H1 (cell line): ENCODE measurements around the gene MDFIC2. TPM values are rescaled to one million over a fixed set of nuclear protein-coding genes. Genes with fewer than 3 reads are reported as not detected.

Experiments
- CTCF ChIA-PET: fragments of 300-600 bp; sonication (Branson Sonifier 250); formaldehyde crosslinking; loops from one replicate; lab custom pipeline; 2021; ENCODE audit not compliant: partially characterized antibody; lab: Charles Lee
- POLR2A ChIA-PET: fragments of 300-600 bp; sonication (Branson Sonifier 250); formaldehyde crosslinking; loops from one replicate; lab custom pipeline; 2021; ENCODE audit warnings: inconsistent platforms; ENCODE audit not compliant: partially characterized antibody; lab: Charles Lee
- DNase-seq, 2 experiments: peaks; one replicate each; pipeline versions ENCODE4 v3.0.0 to v3.0.0-alpha.2; 2010 to 2022; ENCODE audit warnings: low spot score in 2 of 2, low read depth in 1 of 2, mixed read lengths in 1 of 2
- FAIRE-seq: peaks from 2 replicates; lab custom pipeline; 2011; peaks lifted over from hg19 to GRCh38; lab: Jason Lieb, UNC
- H2AFZ ChIP-seq: 2 replicates; pipeline ENCODE4 v1.8.1; 2012; ENCODE audit warnings: low read length, inconsistent platforms
- H2AK5ac ChIP-seq: 2 replicates; pipeline ENCODE4 v1.6.1; 2013; ENCODE audit warnings: low read depth, low read length
- H2BK120ac ChIP-seq: replicated peaks from 2 replicates; pipeline ENCODE3; 2013; ENCODE audit warnings: low read depth, low read length, inconsistent platforms
- H2BK12ac ChIP-seq: 2 replicates; pipeline ENCODE4 v1.6.1; 2013; ENCODE audit warnings: low read depth, low read length
- H2BK15ac ChIP-seq: 2 replicates; pipeline ENCODE4 v1.6.1; 2013; ENCODE audit warnings: low read length
- H2BK20ac ChIP-seq: 2 replicates; pipeline ENCODE4 v1.6.1; 2013; ENCODE audit warnings: low read length
- H2BK5ac ChIP-seq: 2 replicates; pipeline ENCODE4 v1.6.1; 2013; ENCODE audit warnings: low read depth, low read length
- H3K14ac ChIP-seq: 2 replicates; pipeline ENCODE4 v1.6.1; 2013; ENCODE audit warnings: inconsistent platforms; ENCODE audit not compliant: insufficient read length
- H3K18ac ChIP-seq: 2 replicates; pipeline ENCODE4 v1.6.1; 2013; ENCODE audit warnings: low read length; ENCODE audit errors: extremely low read depth
- H3K23ac ChIP-seq: 2 replicates; pipeline ENCODE4 v1.6.1; 2013; ENCODE audit warnings: inconsistent platforms; ENCODE audit not compliant: insufficient read length
- H3K23me2 ChIP-seq: 2 replicates; pipeline ENCODE4 v1.6.1; 2013; ENCODE audit warnings: low read depth, low read length
- H3K27ac ChIP-seq: 2 replicates; pipeline ENCODE4 v1.6.1; 2011; ENCODE audit warnings: low read depth, low read length, inconsistent platforms
- H3K27me3 ChIP-seq, 4 experiments: replicated peaks in 1 of 4; 1 replicate in 1 of 4; 2 replicates in 3 of 4; pipeline versions ENCODE4 v1.6.1 to v1.8.1; 2011 to 2013; ENCODE audit warnings: low read length in 3 of 4, mild to moderate bottlenecking in 3 of 4, inconsistent platforms in 2 of 4, mixed read lengths in 2 of 4, moderate library complexity in 1 of 4; ENCODE audit not compliant: control insufficient read depth in 3 of 4, insufficient read depth in 3 of 4; ENCODE audit errors: extremely low read depth in 1 of 4
- H3K36me3 ChIP-seq, 4 experiments: 2 replicates each; pipeline versions ENCODE4 v1.6.1 to v1.8.1; 2011 to 2013; ENCODE audit warnings: mild to moderate bottlenecking in 4 of 4, low read length in 3 of 4, moderate library complexity in 2 of 4, control low read depth in 1 of 4, inconsistent platforms in 1 of 4; ENCODE audit not compliant: insufficient read depth in 4 of 4, control insufficient read depth in 2 of 4
- H3K4ac ChIP-seq: replicated peaks from 2 replicates; pipeline ENCODE3; 2013; ENCODE audit warnings: low read length, low read depth, mixed read lengths, inconsistent platforms; ENCODE audit not compliant: insufficient read length
- H3K4me1 ChIP-seq, 4 experiments: replicated peaks in 1 of 4; 1 replicate in 1 of 4; 2 replicates in 3 of 4; pipeline versions ENCODE4 v1.6.1 to v1.8.1; 2011 to 2013; ENCODE audit warnings: low read length in 3 of 4, inconsistent platforms in 2 of 4, mixed read lengths in 1 of 4; ENCODE audit not compliant: insufficient read depth in 4 of 4, control insufficient read depth in 3 of 4
- H3K4me2 ChIP-seq, 2 experiments: 2 replicates each; pipeline versions ENCODE4 v1.6.1 to v1.8.1; 2011 to 2013; ENCODE audit warnings: low read depth in 2 of 2, low read length in 2 of 2, control low read depth in 1 of 2, inconsistent platforms in 1 of 2, mild to moderate bottlenecking in 1 of 2; ENCODE audit not compliant: insufficient read depth in 1 of 2
- H3K4me3 ChIP-seq, 4 experiments: fragments of 200-600, 300-600 bp in 1 of 4; sonication (generic), shearing (Covaris generic), sonication (Bioruptor Twin) in 1 of 4; 2 replicates each; pipeline versions ENCODE4 v1.5.1 to v1.8.1; 2011 to 2016; ENCODE audit warnings: low read length in 4 of 4, low read depth in 3 of 4, control low read depth in 2 of 4, inconsistent platforms in 2 of 4, mild to moderate bottlenecking in 2 of 4, mixed read lengths in 1 of 4, moderate library complexity in 1 of 4; ENCODE audit not compliant: insufficient read depth in 2 of 4; ENCODE audit errors: extremely low read depth in 1 of 4
- H3K56ac ChIP-seq: replicated peaks from 2 replicates; pipeline ENCODE3; 2013; ENCODE audit warnings: low read depth, mild to moderate bottlenecking, mixed read lengths, low read length, inconsistent platforms; ENCODE audit not compliant: insufficient read length
- H3K79me1 ChIP-seq: 2 replicates; pipeline ENCODE4 v1.6.1; 2013; ENCODE audit warnings: low read depth, low read length, control low read depth
- H3K79me2 ChIP-seq, 2 experiments: 2 replicates each; pipeline versions ENCODE4 v1.6.1 to v1.8.1; 2012 to 2013; ENCODE audit warnings: low read length in 2 of 2, mild to moderate bottlenecking in 2 of 2, inconsistent platforms in 1 of 2; ENCODE audit not compliant: insufficient read depth in 2 of 2, control insufficient read depth in 1 of 2
- H3K9ac ChIP-seq, 4 experiments: replicated peaks in 1 of 4; 1 replicate in 1 of 4; 2 replicates in 3 of 4; pipeline versions ENCODE4 v1.6.1 to v1.8.1; 2011 to 2013; ENCODE audit warnings: low read depth in 3 of 4, low read length in 3 of 4, control low read depth in 2 of 4, mild to moderate bottlenecking in 2 of 4, moderate library complexity in 2 of 4, inconsistent platforms in 1 of 4; ENCODE audit errors: extremely low read depth in 1 of 4
- H3K9me3 ChIP-seq, 2 experiments: 2 replicates each; pipeline versions ENCODE4 v1.6.1 to v1.8.1; 2012 to 2013; ENCODE audit warnings: mild to moderate bottlenecking in 2 of 2, moderate library complexity in 2 of 2, control low read depth in 1 of 2, inconsistent platforms in 1 of 2, low read depth in 1 of 2, low read length in 1 of 2, mixed read lengths in 1 of 2; ENCODE audit not compliant: insufficient read depth in 2 of 2
- H4K20me1 ChIP-seq, 2 experiments: replicated peaks in 1 of 2; 2 replicates each; pipeline versions ENCODE3 to v1.8.1; 2011 to 2013; ENCODE audit warnings: inconsistent platforms in 2 of 2, low read length in 2 of 2, mild to moderate bottlenecking in 1 of 2; ENCODE audit not compliant: insufficient read depth in 2 of 2, control insufficient read depth in 1 of 2
- H4K5ac ChIP-seq: 2 replicates; pipeline ENCODE4 v1.6.1; 2013; ENCODE audit warnings: low read length, low read depth, mixed read lengths, inconsistent platforms; ENCODE audit not compliant: insufficient read length
- H4K8ac ChIP-seq: 2 replicates; pipeline ENCODE4 v1.8.0; 2013; ENCODE audit warnings: mild to moderate bottlenecking, moderate library complexity, low read length, inconsistent platforms; ENCODE audit not compliant: insufficient read depth; ENCODE audit errors: extremely low read depth
- H4K91ac ChIP-seq: replicated peaks from 2 replicates; pipeline ENCODE3; 2013; ENCODE audit warnings: low read length, mixed read lengths, inconsistent platforms; ENCODE audit not compliant: insufficient read length
- CEBPB ChIP-seq: IDR thresholded peaks from 2 replicates; pipeline ENCODE4 v1.6.1; 2012; ENCODE audit warnings: low read depth, low read length
- CHD1 ChIP-seq: IDR thresholded peaks from 2 replicates; pipeline ENCODE4 v1.6.1; 2012; ENCODE audit warnings: low read depth, low read length, improper control_type of control experiment
- CHD2 ChIP-seq: IDR thresholded peaks from 2 replicates; pipeline ENCODE4 v1.6.1; 2012; ENCODE audit warnings: low read length, improper control_type of control experiment
- EZH2 ChIP-seq: fragments of 200-600 bp; sonication (generic); IDR thresholded peaks from 2 replicates; pipeline ENCODE4 v1.7.1; 2012; ENCODE audit warnings: low read depth, mild to moderate bottlenecking, moderate library complexity, low read length, inconsistent platforms; ENCODE audit not compliant: severe bottlenecking
- GTF2F1 ChIP-seq: IDR thresholded peaks from 2 replicates; pipeline ENCODE4 v1.6.1; 2012; ENCODE audit warnings: low read depth, low read length, improper control_type of control experiment, borderline replicate concordance
- NANOG ChIP-seq: IDR thresholded peaks from 2 replicates; pipeline ENCODE4 v1.6.1; 2011; ENCODE audit warnings: low read length, low read depth, mild to moderate bottlenecking, inconsistent platforms; ENCODE audit not compliant: insufficient read depth, poor library complexity, severe bottlenecking
- POLR2AphosphoS5 ChIP-seq: IDR thresholded peaks from 2 replicates; pipeline ENCODE4 v1.6.1; 2011; ENCODE audit warnings: low read depth, low read length
- SP2 ChIP-seq: IDR thresholded peaks from 2 replicates; pipeline ENCODE4 v1.6.1; 2012; ENCODE audit warnings: mild to moderate bottlenecking, low read length, inconsistent platforms
- SRF ChIP-seq: IDR thresholded peaks from 2 replicates; pipeline ENCODE4 v1.6.1; 2011; ENCODE audit warnings: mild to moderate bottlenecking, low read depth, low read length, moderate library complexity
- TAF7 ChIP-seq: optimal IDR thresholded peaks from 2 replicates; pipeline ENCODE3; 2011; ENCODE audit warnings: low read depth, mild to moderate bottlenecking, inconsistent platforms, low read length, moderate library complexity, borderline replicate concordance
- TBP ChIP-seq: IDR thresholded peaks from 2 replicates; pipeline ENCODE4 v1.6.1; 2011; ENCODE audit warnings: low read depth, low read length, improper control_type of control experiment
- TCF12 ChIP-seq: IDR thresholded peaks from 2 replicates; pipeline ENCODE4 v1.6.1; 2011; ENCODE audit warnings: low read depth, mild to moderate bottlenecking, low read length
- WGBS, 2 experiments: shearing (Covaris generic) in 1 of 2; methylation state at CpG; one replicate each; pipeline versions ENCODE4 v1.1.6 to v1.1.7; 2013 to 2015; ENCODE audit warnings: low lambda C conversion rate in 2 of 2, mixed read lengths in 2 of 2, inconsistent platforms in 1 of 2, low coverage in 1 of 2, missing lambda C conversion rate in 1 of 2; ENCODE audit not compliant: insufficient replicate concordance in 2 of 2, insufficient coverage in 1 of 2, insufficient read length in 1 of 2; ENCODE audit errors: extremely low coverage in 1 of 2, missing lambda C conversion rate in 1 of 2; 5-methylcytosine and 5-hydroxymethylcytosine counted together
- polyA plus RNA-seq, 7 experiments: library from polyadenylated mRNA; depleted of rRNA in 3 of 7; stranded (reverse) in 5 of 7; unstranded in 2 of 7; fragments of >200 nt in 5 of 7; fragments of 200-250 nt in 2 of 7; gene quantifications; 1 replicate in 5 of 7; 2 replicates in 1 of 7; 4 replicates in 1 of 7; pipeline versions ENCODE4 v1.2.1 to v1.2.3, GENCODE V29; 2011 to 2013; ENCODE audit warnings: missing spikeins in 2 of 7, mixed read lengths in 2 of 7
- total RNA-seq: library from RNA; stranded (reverse); fragmentation: NEBNext Ultra II Directional; extraction: Animal tissue kit (Norgen Biotek cat#: 25700); gene quantifications from 2 replicates; pipeline ENCODE4 v1.2.1, GENCODE V29; 2021
- TF ChIP-seq, protein P1 (sequence below), 3 experiments: IDR thresholded peaks; 1 replicate in 2 of 3; 2 replicates in 1 of 3; pipeline versions ENCODE4 v1.5.1 to v1.6.1; 2011; ENCODE audit warnings: low read length in 3 of 3, mild to moderate bottlenecking in 3 of 3, inconsistent platforms in 2 of 3, low read depth in 1 of 3, moderate library complexity in 1 of 3; ENCODE audit not compliant: insufficient read depth in 1 of 3; ENCODE audit errors: control extremely low read depth in 1 of 3

Gene MDFIC2
- total and polyA plus RNA-seq, 2 of the 8 experiments (the other 6 are each of a cell fraction or from before 2014, with no cell fraction given) = not detected

DNA sequence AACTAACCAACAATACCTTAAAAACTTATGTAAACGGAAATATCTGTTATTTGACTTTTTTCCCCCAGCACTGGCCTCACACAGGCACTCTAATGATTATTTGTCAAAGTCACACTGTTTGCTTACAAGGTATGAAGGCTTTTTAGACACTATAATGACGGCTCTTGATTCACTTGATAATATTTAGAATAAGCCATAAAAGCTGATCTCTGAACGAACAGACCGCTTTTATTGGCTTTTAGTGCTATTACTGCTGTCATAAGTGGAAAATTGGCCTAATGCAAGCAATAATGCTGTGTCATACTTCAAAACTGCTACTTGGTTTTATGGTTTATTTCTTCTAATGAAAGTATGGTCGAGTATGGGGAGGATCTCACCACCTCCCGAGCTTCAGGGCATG, 35.1 kb downstream of the MDFIC2 start:
- H3K79me2 ChIP-seq = no peaks in the 10 kb centered on the region
- H3K4me1 ChIP-seq = peaks cover 0 to 5% (median 0%) of the 10 kb centered on the region in 4 experiments; a peak in 1 of 7 replicates
- no peaks in the 10 kb centered on the region for H3K9me3 ChIP-seq
- H3K36me3 ChIP-seq = no peaks in the 10 kb centered on the region
- H4K5ac ChIP-seq = no peak overlapping the region
- no peak overlapping the region for H3K23ac ChIP-seq
- no peaks in the 10 kb centered on the region for H4K20me1 ChIP-seq
- no peak overlapping the region for H2BK5ac ChIP-seq
- no peak overlapping the region for H3K4ac ChIP-seq
- no peaks in the 10 kb centered on the region for H3K79me1 ChIP-seq
- no peak for DNase-seq
- H2AK5ac ChIP-seq = no peak overlapping the region
- H4K8ac ChIP-seq = no peak overlapping the region
- H2AFZ ChIP-seq = no peak overlapping the region
- CTCF ChIA-PET = no interaction called here
- WGBS, 2 experiments = 94% methylated on average over 6 of the region's 6 CpGs; no CpG with 5 or more reads in 1 of the 2 experiments
- no peak overlapping the region for H2BK15ac ChIP-seq
- FAIRE-seq = no peak
- H3K4me3 ChIP-seq = no peak overlapping the region
- no peak overlapping the region for H2BK20ac ChIP-seq
- no peak overlapping the region for H4K91ac ChIP-seq
- no peaks in the 10 kb centered on the region for H3K23me2 ChIP-seq
- no peak overlapping the region for H3K9ac ChIP-seq
- no peak overlapping the region for H2BK120ac ChIP-seq
- no peak overlapping the region for H3K56ac ChIP-seq
- H3K14ac ChIP-seq = no peak overlapping the region
- H3K4me2 ChIP-seq = no peak overlapping the region
- no peak overlapping the region for H3K18ac ChIP-seq
- POLR2A ChIA-PET = no interaction called here
- no peaks in the 10 kb centered on the region for H3K27me3 ChIP-seq
- no peak overlapping the region for H2BK12ac ChIP-seq
- H3K27ac ChIP-seq = no peak overlapping the region
- TF ChIP-seq, protein P1, sequence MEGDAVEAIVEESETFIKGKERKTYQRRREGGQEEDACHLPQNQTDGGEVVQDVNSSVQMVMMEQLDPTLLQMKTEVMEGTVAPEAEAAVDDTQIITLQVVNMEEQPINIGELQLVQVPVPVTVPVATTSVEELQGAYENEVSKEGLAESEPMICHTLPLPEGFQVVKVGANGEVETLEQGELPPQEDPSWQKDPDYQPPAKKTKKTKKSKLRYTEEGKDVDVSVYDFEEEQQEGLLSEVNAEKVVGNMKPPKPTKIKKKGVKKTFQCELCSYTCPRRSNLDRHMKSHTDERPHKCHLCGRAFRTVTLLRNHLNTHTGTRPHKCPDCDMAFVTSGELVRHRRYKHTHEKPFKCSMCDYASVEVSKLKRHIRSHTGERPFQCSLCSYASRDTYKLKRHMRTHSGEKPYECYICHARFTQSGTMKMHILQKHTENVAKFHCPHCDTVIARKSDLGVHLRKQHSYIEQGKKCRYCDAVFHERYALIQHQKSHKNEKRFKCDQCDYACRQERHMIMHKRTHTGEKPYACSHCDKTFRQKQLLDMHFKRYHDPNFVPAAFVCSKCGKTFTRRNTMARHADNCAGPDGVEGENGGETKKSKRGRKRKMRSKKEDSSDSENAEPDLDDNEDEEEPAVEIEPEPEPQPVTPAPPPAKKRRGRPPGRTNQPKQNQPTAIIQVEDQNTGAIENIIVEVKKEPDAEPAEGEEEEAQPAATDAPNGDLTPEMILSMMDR (IDR thresholded peaks at IDR 0.05; ENCODE audit: control extremely low read depth in 1 of 3, insufficient read depth in 1 of 3, low read depth in 1 of 3, low read length in 3 of 3) = no peak
- TF ChIP-seq POLR2AphosphoS5 (no peak), TAF7 (no peak), GTF2F1 (no peak), TCF12 (no peak), EZH2 (no peak), NANOG (no peak), TBP (no peak), SP2 (no peak), CEBPB (no peak), CHD1 (no peak), CHD2 (no peak), SRF (no peak)
